GM13977 (cell line): ENCODE measurements around the gene FARP1.

Experiments
- DNase-seq: peaks from one replicate; pipeline ENCODE4 v3.0.0; 2012; ENCODE audit warnings: low spot score
- in situ Hi-C: fragments of 300-500 bp; cut with MboI; formaldehyde crosslinking; loops from one replicate; pipeline ENCODE4 v1.12.0; 2022; ENCODE audit warnings: low sequenced_read_pairs, low pct_unique_long_range_greater_than_20kb, mixed read lengths, inconsistent platforms; ENCODE audit not compliant: unreplicated experiment
- TF ChIP-seq, protein P1 (sequence below): IDR thresholded peaks from 2 replicates; pipeline ENCODE4 v1.5.1; 2012; ENCODE audit warnings: mild to moderate bottlenecking, control low read depth; ENCODE audit not compliant: insufficient read depth; ENCODE audit errors: extremely low read depth, missing control alignments

The FARP1 gene

DNA sequence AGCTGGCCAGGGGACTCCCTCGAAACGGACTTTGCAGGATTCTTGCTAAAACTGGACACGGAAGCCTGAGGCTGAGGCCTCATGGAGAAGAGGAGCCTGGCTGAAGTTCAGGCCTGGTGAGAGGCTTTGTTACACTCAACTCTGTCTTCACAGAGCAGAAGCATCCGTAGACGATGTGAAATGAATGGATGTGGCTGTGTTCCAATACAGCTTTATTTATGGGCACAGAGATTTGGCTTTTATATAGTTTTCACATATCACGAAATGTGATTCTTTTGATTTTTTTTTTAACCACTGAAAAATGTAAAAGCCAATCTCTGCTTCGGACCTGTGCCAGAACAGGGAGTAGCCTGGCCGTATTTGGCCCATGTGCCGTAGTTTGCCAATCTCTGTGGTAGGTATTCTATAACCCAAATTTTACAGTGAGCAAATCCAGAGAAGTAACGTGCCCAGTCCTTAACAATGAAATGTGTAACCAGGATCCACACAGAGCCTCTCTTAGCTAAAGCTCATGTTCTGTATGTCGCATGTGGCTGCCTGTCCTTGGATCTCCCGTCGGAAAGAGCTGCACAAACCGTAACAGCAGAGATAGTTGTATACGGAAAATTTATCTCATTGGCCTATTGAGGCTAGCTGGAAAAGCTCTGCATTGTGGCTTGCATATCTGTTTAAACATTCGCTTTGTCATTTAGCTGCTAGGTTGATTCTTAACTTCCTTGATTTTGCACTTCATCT, 205.7 kb downstream of the FARP1 start:
- DNase-seq = no peak
- TF ChIP-seq, protein P1, sequence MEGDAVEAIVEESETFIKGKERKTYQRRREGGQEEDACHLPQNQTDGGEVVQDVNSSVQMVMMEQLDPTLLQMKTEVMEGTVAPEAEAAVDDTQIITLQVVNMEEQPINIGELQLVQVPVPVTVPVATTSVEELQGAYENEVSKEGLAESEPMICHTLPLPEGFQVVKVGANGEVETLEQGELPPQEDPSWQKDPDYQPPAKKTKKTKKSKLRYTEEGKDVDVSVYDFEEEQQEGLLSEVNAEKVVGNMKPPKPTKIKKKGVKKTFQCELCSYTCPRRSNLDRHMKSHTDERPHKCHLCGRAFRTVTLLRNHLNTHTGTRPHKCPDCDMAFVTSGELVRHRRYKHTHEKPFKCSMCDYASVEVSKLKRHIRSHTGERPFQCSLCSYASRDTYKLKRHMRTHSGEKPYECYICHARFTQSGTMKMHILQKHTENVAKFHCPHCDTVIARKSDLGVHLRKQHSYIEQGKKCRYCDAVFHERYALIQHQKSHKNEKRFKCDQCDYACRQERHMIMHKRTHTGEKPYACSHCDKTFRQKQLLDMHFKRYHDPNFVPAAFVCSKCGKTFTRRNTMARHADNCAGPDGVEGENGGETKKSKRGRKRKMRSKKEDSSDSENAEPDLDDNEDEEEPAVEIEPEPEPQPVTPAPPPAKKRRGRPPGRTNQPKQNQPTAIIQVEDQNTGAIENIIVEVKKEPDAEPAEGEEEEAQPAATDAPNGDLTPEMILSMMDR = no peak
- in situ Hi-C loops = no loop called here

DNA sequence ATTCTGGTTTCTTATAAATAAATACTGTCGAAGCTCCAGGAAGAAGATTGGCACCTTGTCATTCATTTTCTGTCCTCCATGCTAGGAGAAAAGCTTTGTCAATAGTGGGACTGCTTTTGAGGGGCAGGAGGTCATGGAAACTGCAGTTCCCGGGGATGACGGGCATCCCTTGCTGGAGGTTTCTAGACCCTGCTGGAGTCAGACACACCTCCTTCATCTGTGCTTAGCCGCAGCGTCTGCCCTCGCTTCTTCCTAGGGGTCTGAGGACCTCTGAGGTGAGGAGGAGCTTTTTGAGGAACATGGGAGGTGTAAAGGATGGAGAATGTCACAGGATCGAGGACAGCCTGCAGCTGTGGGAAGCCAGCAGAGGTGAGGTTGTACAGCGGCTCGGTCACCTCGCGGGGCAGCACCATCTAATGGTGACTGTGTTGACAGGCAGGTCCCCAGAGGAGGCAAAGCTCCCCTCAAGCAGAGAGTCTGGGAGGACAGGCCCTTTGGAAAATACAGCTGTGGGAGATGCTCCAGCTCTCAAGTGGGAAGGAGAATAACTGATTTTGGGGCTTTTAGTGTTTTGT, 206.9 kb downstream of the FARP1 start:
- in situ Hi-C loops = no loop called here
- no peak for DNase-seq
- TF ChIP-seq, protein P1 = no peak

DNA sequence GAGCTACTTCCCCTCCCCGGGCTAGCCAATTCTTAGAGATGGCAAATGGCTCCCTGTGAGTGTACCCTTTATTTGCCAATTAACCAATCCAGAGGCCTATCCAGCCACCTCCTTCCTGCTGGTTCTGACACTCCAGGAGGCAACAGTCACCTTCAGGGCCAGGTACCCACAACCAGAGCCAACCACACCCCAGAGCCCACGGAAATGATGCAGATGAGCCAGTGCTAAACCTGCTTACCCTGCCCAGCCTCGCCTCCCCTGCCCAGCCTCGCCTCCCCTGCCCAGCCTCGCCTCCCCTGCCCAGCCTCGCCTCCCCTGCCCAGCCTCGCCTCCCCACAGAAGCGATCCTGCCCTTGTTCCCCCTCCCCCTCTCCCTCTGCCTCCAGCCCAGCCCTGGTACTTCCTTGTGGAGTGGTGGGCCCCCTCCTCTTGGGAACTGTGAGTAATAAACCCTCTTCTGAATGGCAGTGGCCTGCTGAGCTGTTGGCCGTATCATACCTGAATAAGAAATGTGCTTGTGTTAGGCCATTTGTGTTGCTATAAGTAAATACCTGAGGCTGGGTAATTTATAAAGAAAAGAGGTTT, 207.9 kb downstream of the FARP1 start:
- TF ChIP-seq, protein P1 = no peak
- no peak for DNase-seq
- in situ Hi-C loops = no loop called here

DNA sequence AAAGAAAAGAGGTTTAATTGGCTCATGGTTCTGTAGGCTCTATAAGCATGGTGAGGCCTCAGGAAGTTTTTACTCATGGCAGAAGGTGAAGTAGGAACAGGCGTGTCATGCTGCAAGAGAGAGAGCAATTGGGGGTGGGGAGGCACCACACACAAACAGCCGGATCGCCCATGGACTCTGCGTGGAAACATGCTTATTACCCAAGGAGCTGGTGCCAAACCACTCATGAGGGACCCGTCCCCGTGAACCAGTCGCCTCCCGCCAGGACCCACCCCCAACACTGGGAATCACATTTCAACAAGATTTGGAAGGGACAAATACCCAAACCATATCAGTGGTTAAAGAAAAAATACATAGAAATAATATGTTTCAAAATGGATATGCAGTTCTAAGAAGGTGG, 208.7 kb downstream of the FARP1 start:
- no peak for DNase-seq
- TF ChIP-seq, protein P1 = no peak
- in situ Hi-C loops = no loop called here

DNA sequence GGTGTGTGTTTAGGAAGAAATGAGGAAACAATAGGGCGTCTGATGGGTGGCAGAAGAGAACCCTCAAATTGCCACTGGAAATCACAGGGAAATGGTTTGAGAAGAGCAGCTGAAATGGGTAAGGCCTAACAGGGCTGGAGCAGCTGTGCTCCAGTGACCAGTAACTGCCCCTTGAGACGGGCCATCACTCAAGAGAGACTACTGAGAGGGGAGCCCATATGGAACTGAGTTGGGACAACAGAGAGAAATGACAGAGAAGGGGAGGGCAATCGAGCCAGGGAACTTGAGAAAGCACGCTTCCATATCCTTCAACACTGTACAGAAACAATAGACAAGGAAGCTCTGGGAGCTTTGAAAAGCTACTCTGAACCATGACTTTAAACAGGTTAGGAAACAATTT, 209.3 kb downstream of the FARP1 start:
- TF ChIP-seq, protein P1 = no peak
- in situ Hi-C loops = no loop called here
- DNase-seq = no peak

DNA sequence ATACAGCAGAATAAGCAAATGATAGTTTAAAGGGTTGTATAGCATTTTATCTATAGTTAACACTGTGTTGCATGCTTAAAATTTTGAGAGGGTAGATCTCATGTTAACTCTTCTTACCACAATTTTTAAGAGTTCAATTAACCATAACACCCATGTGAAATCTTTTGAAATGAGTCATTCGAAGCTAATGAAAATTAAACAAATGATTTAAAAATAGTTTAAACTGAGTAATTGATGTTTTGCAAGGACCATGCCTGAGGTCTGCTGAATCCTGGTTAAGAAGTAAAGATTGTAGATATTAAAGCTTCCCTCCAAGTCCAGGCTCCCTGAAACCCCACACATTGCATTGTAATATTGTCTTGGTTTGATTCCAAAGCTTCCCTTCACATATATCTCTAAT, 210.9 kb downstream of the FARP1 start:
- DNase-seq = no peak
- TF ChIP-seq, protein P1 = no peak
- in situ Hi-C loops = no loop called here
